ENCODE measurements around the gene NPIPB2.
A peak's percentile ranks its signal among the peaks of the same experiment; 100 is the strongest.

The NPIPB2 gene

DNA sequence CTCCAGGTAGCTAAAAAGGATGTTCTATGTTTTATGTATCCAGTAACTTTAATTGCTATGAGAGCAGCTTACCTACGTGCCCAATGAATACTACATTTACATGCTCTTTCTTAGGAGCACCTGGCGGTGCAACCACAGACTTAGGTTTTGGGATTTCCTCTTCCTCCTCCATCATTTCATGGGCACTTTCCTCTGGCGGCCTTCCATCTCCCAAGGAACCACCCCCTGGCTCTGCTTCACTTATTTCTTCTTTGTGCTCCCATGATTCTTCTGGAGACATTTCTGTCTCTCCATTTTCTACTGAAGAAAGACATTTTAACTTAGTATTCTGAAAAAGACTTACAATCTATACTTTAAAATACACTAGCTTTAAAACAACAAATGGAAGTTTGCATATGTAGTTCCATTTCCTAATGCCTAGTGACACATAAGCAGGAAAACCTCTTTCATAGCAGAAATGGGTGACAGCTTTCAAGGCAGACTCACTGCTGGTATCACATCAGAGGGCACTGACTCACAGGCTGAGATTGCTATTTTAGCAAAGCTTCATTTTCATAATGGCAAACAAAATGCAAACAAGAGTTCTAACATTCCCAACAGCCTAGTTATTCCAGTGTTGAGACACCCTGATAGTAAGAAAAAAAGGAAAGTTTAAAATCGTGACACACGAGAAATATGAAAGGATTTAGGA lies 45.2 kb downstream of the NPIPB2 start:
- peak; percentile 18 to 49 for DNase-seq

DNA sequence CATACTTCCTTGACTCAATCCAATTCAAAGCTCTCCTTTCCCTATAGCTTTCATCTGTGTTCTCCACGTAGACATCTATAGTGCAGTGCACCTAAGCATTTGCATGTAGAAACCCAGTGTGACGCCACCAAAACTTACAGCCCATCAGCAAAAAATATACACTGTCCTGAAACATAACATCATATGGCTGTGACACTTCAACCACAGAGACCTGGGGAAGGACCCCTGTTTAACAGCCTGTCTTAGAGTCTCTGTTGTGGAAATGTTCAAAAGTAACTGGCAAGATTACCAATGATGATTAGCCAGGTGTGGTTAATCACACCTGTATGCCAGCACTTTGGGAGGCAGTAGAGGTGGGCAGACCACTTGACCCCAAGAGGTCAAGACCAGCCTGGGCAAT lies 48.3 kb downstream of the NPIPB2 start:
- no peak for DNase-seq

DNA sequence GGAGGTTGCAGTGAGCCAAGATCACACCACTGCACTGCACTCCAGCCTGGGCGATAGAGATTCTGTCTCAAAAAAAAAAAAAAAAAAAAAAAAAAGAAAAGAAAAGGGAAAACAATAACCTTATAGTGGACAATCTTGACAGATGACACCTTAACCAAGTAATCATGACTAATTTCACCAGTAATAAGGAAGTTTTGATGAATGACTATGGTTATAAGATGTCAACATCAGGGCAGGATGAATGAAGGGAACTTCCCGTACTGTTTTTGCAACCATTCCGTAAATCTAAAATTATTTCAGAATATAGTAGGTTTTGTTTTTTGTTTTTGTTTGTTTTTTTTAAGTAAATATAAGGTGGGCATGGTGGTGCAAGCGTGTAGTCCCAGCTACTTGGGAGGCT lies 49.1 kb downstream of the NPIPB2 start:
- peak; percentile 28 to 62 for DNase-seq

GRCh38 chr16:11890231-11890965 lies 51.4 kb downstream of the NPIPB2 start:
- DNase-seq = no peak

- DNase-seq = no peak
Observed at GRCh38 chr16:11886881-11887280, 55.0 kb downstream of the NPIPB2 start.

DNA sequence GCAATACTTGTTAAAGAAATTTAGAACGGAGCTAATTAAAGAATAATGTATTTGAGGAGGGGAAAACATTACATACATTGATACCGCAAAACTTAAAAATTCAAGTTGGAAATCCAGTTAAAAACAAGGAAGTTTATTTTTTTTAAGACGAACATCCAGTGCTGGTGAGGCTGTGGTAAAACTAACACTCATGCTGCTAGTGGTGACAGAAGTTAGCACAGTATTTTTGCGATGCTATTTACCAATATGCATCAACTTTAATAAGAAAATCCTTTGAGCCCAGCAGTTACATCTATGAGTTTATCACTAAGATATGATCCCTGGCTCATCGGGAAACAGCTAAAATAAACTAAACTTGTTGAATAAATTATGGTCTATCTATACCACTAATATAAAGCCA lies 57.8 kb downstream of the NPIPB2 start:
- DNase-seq = no peak

DNA sequence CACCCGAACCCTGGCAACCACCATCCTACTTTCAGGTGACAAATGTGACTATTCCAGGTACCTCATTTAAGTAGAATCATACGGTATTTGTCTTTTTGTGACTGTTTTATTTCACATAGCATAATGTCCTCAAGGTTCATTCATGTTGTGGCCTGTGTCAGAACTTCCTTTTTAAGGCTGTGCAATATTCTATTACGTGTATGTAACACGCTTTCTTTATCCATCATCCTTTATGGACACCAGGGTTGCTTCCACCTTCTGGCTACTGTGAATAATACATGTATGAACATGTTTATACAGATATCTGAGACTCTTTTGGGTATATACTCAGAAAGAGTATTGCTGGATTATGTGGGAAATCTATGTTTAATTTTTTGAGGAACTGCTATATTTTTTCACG lies 61.8 kb downstream of the NPIPB2 start:
- peak; percentile 26 to 71 for DNase-seq

GRCh38 chr16:11877374-11877773 lies 64.5 kb downstream of the NPIPB2 start:
- DNase-seq = no peak
